Type B pancreatic cell (in vitro differentiated cells): ENCODE results near the gene HIF3A. TPM values are rescaled to one million over a fixed set of nuclear protein-coding genes. Genes with fewer than 3 reads are reported as not detected.
"Not testable (repeated sequence)": the region's sequence is repeated elsewhere in the genome, so short reads cannot be mapped to it uniquely, and the experiment has no call there.

Experiments used
- DNase-seq: peaks from one replicate; pipeline ENCODE4 v3.0.0; 2021; ENCODE audit warnings: mixed read lengths; ENCODE audit not compliant: unreplicated experiment; ENCODE audit errors: extremely low spot score
- H3K27ac Mint-ChIP-seq: 2 replicates; pipeline ENCODE4 v1.8.0; 2021; ENCODE audit warnings: mild to moderate bottlenecking, mixed read lengths
- H3K27me3 Mint-ChIP-seq: 2 replicates; pipeline ENCODE4 v1.8.0; 2021; ENCODE audit warnings: mixed read lengths
- H3K36me3 Mint-ChIP-seq: 2 replicates; pipeline ENCODE4 v1.8.0; 2021; ENCODE audit warnings: mixed read lengths
- H3K4me1 Mint-ChIP-seq: one replicate; pipeline ENCODE4 v1.8.0; 2021; ENCODE audit warnings: mixed read lengths; ENCODE audit not compliant: unreplicated experiment
- H3K4me3 Mint-ChIP-seq: 2 replicates; pipeline ENCODE4 v1.8.0; 2021; ENCODE audit warnings: mild to moderate bottlenecking, mixed read lengths
- H3K9me3 Mint-ChIP-seq: 2 replicates; pipeline ENCODE4 v1.8.0; 2021; ENCODE audit warnings: mixed read lengths
- total RNA-seq: library from RNA; stranded (reverse); gene quantifications from 2 replicates; pipeline ENCODE4 v1.2.1, GENCODE V29; 2021; ENCODE audit warnings: low replicate concordance
- TF ChIP-seq, protein P1 (sequence below): fragments of 200-600 bp; sonication (generic); conservative IDR thresholded peaks from 2 replicates; pipeline ENCODE4 v1.5.0; 2021; ENCODE audit warnings: antibody characterized with exemption, mild to moderate bottlenecking

Gene HIF3A
- total RNA-seq, 1 donor from 2014 or later = 62.4 TPM

DNA sequence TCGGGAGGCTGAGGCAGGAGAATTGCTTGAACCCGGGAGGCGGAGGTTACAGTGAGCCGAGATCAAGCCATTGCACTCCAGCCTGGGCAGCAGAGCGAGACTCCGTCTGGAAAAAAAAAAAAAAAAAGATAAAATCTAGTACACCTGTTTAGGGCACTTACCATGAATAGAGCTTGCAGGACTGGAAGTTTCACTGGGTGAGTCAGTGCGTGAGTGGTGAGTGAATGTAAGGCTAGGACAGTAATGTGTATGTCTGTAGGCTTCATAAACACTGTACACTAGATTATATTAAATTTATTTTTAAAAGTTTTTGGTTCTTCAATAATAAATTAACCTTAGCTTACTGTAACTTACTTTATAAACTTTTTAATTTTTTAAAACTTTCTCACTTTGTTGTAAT is 73.0 kb downstream of the HIF3A start:
- Mint-ChIP-seq H3K27ac (no peak overlapping the region), H3K4me3 (no peak overlapping the region), H3K9me3 (no peaks in the 10 kb centered on the region), H3K4me1 (peaks cover 31% of the 10 kb centered on the region), H3K36me3 (peaks cover 10% of the 10 kb centered on the region), H3K27me3 (no peaks in the 10 kb centered on the region)
- TF ChIP-seq, protein P1, sequence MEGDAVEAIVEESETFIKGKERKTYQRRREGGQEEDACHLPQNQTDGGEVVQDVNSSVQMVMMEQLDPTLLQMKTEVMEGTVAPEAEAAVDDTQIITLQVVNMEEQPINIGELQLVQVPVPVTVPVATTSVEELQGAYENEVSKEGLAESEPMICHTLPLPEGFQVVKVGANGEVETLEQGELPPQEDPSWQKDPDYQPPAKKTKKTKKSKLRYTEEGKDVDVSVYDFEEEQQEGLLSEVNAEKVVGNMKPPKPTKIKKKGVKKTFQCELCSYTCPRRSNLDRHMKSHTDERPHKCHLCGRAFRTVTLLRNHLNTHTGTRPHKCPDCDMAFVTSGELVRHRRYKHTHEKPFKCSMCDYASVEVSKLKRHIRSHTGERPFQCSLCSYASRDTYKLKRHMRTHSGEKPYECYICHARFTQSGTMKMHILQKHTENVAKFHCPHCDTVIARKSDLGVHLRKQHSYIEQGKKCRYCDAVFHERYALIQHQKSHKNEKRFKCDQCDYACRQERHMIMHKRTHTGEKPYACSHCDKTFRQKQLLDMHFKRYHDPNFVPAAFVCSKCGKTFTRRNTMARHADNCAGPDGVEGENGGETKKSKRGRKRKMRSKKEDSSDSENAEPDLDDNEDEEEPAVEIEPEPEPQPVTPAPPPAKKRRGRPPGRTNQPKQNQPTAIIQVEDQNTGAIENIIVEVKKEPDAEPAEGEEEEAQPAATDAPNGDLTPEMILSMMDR = no peak
- no peak for DNase-seq

GRCh38 chr19:46371371-46371901 is 74.6 kb downstream of the HIF3A start:
- H3K36me3 Mint-ChIP-seq = peaks cover 14% of the 10 kb centered on the region
- H3K4me1 Mint-ChIP-seq = peaks cover 24% of the 10 kb centered on the region
- H3K27ac Mint-ChIP-seq = peak overlapping the region; percentile 75
- H3K27me3 Mint-ChIP-seq = no peaks in the 10 kb centered on the region
- TF ChIP-seq, protein P1 = no peak
- no peak overlapping the region for H3K4me3 Mint-ChIP-seq
- DNase-seq = peak; percentile 42
- no peaks in the 10 kb centered on the region for H3K9me3 Mint-ChIP-seq

DNA sequence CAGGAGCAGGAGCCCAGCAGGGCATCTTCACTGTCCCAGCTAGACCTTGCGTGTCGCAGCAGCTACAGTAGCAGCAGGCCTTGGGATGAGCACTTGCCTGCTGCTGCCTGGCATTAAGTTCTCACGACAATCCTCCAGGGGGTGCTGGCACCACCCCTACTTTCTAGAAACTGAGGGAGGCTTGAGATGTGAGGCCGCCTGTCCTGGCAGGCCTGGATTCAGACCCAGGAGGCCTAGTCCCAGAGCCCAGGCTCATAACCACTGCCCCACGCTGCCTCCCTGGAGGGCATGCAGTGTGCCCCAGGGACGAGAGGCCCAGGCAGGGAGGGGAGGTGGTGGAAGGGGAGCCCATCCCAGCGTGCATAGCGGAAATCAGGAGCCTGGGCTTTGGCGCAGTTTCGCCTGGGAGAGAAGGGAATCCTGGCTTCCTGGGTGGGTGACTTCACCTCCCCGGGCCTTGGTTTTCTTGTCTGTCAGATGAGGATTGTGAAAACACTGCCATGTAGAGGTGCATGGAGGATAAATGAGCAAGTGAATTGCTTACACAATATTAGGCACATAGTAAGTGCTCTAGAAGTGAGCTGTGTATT is 76.2 kb downstream of the HIF3A start:
- Mint-ChIP-seq H3K27me3 (no peaks in the 10 kb centered on the region), H3K27ac (peak overlapping the region; percentile 51), H3K36me3 (peaks cover 17% of the 10 kb centered on the region), H3K4me1 (peaks cover 14% of the 10 kb centered on the region), H3K9me3 (no peaks in the 10 kb centered on the region), H3K4me3 (no peak overlapping the region)
- peak; percentile 65 for DNase-seq
- TF ChIP-seq, protein P1 = peak; percentile 59

GRCh38 chr19:46373491-46374359 is 76.9 kb downstream of the HIF3A start:
- Mint-ChIP-seq H3K4me3 (no peak overlapping the region), H3K4me1 (peaks cover 14% of the 10 kb centered on the region), H3K9me3 (no peaks in the 10 kb centered on the region), H3K27ac (peak overlapping the region; percentile 51), H3K36me3 (peaks cover 17% of the 10 kb centered on the region), H3K27me3 (no peaks in the 10 kb centered on the region)
- DNase-seq = peak; percentile 66
- TF ChIP-seq, protein P1 = no peak

- TF ChIP-seq, protein P1 = no peak
- peaks cover 22% of the 10 kb centered on the region for H3K36me3 Mint-ChIP-seq
- H3K27ac Mint-ChIP-seq = no peak overlapping the region
- no peak for DNase-seq
- no peak overlapping the region for H3K4me3 Mint-ChIP-seq
- no peaks in the 10 kb centered on the region for H3K27me3 Mint-ChIP-seq
- H3K4me1 Mint-ChIP-seq = peaks cover 14% of the 10 kb centered on the region
- H3K9me3 Mint-ChIP-seq = no peaks in the 10 kb centered on the region
Measured at GRCh38 chr19:46374536-46375475, 78.0 kb downstream of the HIF3A start.

DNA sequence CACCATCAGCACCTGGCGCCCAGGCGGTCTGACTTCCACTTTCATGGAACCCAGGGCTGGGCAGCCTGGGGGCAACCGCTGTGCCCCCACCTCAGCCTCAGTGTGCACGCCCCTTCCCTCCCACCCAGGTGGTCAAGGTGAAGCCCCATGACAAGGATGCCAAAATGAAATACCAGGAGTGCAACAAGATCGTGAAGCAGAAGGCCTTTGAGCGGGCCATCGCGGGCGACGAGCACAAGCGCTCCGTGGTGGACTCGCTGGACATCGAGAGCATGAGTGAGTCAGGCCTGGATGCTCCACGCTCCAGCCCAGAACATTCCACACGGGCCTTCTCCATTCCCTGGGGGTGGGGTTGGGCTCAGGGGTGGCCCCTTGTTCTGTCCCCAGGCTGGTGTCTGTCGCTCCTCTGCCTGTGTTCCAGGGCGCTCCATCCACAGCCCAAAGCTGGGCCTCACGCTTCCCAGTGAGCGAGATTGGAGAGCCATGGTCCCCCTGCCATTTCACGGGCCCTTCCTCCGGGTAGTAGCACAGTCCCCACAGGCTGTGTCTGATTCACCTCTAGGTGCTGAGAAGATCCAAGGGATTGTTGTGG is 78.7 kb downstream of the HIF3A start:
- peaks cover 14% of the 10 kb centered on the region for H3K4me1 Mint-ChIP-seq
- H3K9me3 Mint-ChIP-seq, H3K27me3 Mint-ChIP-seq, DNase-seq, H3K27ac Mint-ChIP-seq, H3K4me3 Mint-ChIP-seq: not testable (repeated sequence)
- H3K36me3 Mint-ChIP-seq = peaks cover 27% of the 10 kb centered on the region
